Smooth muscle cell (in vitro differentiated cells): ENCODE data around the gene GALNTL6. TPM values are rescaled to one million over a fixed set of nuclear protein-coding genes. Genes with fewer than 3 reads are reported as not detected.

Experiments used
- DNase-seq: peaks from one replicate; lab custom pipeline; 2025; ENCODE audit not compliant: unreplicated experiment; lab: John Stamatoyannopoulos, UW
- H2AFZ ChIP-seq: fragments of 200-600 bp; sonication (generic); 2 replicates; pipeline ENCODE4 v1.6.0; 2016; ENCODE audit warnings: antibody characterized with exemption, low read depth, mild to moderate bottlenecking
- H3F3A ChIP-seq: fragments of 200-600 bp; sonication (generic); 2 replicates; pipeline ENCODE4 v1.6.0; 2017; ENCODE audit warnings: antibody characterized with exemption, low read depth
- H3K27ac ChIP-seq: fragments of 200-600 bp; sonication (generic); 2 replicates; pipeline ENCODE4 v1.5.1; 2016; ENCODE audit warnings: low read depth, mild to moderate bottlenecking
- H3K27me3 ChIP-seq: fragments of 200-600 bp; sonication (generic); 2 replicates; pipeline ENCODE4 v1.6.1; 2016; ENCODE audit warnings: low read depth, mild to moderate bottlenecking
- H3K36me3 ChIP-seq: fragments of 200-600 bp; sonication (generic); 2 replicates; pipeline ENCODE4 v1.5.1; 2016; ENCODE audit warnings: low read depth
- H3K4me1 ChIP-seq: fragments of 200-600 bp; sonication (generic); 2 replicates; pipeline ENCODE4 v1.5.1; 2016; ENCODE audit warnings: low read depth
- H3K4me2 ChIP-seq: fragments of 200-600 bp; sonication (generic); 2 replicates; pipeline ENCODE4 v1.6.0; 2016; ENCODE audit warnings: mild to moderate bottlenecking
- H3K4me3 ChIP-seq: fragments of 200-600 bp; sonication (generic); 2 replicates; pipeline ENCODE4 v1.5.1; 2016; ENCODE audit warnings: mild to moderate bottlenecking
- H3K79me2 ChIP-seq: fragments of 200-600 bp; sonication (generic); 2 replicates; pipeline ENCODE4 v1.6.0; 2016; ENCODE audit warnings: low read depth, mild to moderate bottlenecking
- H3K9ac ChIP-seq: fragments of 200-600 bp; sonication (generic); 2 replicates; pipeline ENCODE4 v1.6.0; 2016; ENCODE audit warnings: low read depth
- H3K9me3 ChIP-seq: fragments of 200-600 bp; sonication (generic); replicated peaks from 2 replicates; pipeline ENCODE4 v1.5.1; 2016; ENCODE audit warnings: low read depth
- H4K20me1 ChIP-seq: fragments of 200-600 bp; sonication (generic); 2 replicates; pipeline ENCODE4 v1.6.0; 2016; ENCODE audit warnings: low read depth
- WGBS: methylation state at CpG from one replicate; pipeline ENCODE4 v1.1.7; 2016; ENCODE audit warnings: low lambda C conversion rate; 5-methylcytosine and 5-hydroxymethylcytosine counted together
- polyA plus RNA-seq: library from polyadenylated mRNA; unstranded; fragments of >200 nt; fragmentation: Nextera tagmentation; extraction: Ambion mirVana; gene quantifications from 2 replicates; pipeline ENCODE4 v1.2.1, GENCODE V29; 2016
- total RNA-seq: library from RNA; depleted of rRNA; stranded (reverse); fragments of >200 nt; gene quantifications from 2 replicates; pipeline ENCODE4 v1.2.3, GENCODE V29; 2014
- TF ChIP-seq, protein P1 (sequence below): fragments of 200-600 bp; sonication (generic); IDR thresholded peaks from 2 replicates; pipeline ENCODE4 v1.5.1; 2017; ENCODE audit warnings: borderline replicate concordance, mild to moderate bottlenecking, antibody characterized with exemption; ENCODE audit not compliant: insufficient read depth, poor library complexity, severe bottlenecking

Gene GALNTL6
- total and polyA plus RNA-seq, 2 experiments from 2014 or later: 0.18 to 1.3 TPM

- H3K79me2 ChIP-seq: no peaks in the 10 kb centered on the region
- H3F3A ChIP-seq: no peaks in the 10 kb centered on the region
- H3K9ac ChIP-seq: no peak overlapping the region
- peak overlapping the region; percentile 27 for H3K4me2 ChIP-seq
- H2AFZ ChIP-seq: no peak overlapping the region
- no peaks in the 10 kb centered on the region for H3K27me3 ChIP-seq
- H3K9me3 ChIP-seq: no peaks in the 10 kb centered on the region
- DNase-seq: no peak
- H3K36me3 ChIP-seq: no peaks in the 10 kb centered on the region
- peak overlapping the region; percentile 34 for H3K27ac ChIP-seq
- H4K20me1 ChIP-seq: no peaks in the 10 kb centered on the region
- TF ChIP-seq, protein P1, sequence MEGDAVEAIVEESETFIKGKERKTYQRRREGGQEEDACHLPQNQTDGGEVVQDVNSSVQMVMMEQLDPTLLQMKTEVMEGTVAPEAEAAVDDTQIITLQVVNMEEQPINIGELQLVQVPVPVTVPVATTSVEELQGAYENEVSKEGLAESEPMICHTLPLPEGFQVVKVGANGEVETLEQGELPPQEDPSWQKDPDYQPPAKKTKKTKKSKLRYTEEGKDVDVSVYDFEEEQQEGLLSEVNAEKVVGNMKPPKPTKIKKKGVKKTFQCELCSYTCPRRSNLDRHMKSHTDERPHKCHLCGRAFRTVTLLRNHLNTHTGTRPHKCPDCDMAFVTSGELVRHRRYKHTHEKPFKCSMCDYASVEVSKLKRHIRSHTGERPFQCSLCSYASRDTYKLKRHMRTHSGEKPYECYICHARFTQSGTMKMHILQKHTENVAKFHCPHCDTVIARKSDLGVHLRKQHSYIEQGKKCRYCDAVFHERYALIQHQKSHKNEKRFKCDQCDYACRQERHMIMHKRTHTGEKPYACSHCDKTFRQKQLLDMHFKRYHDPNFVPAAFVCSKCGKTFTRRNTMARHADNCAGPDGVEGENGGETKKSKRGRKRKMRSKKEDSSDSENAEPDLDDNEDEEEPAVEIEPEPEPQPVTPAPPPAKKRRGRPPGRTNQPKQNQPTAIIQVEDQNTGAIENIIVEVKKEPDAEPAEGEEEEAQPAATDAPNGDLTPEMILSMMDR: no peak
- H3K4me1 ChIP-seq: peaks cover 8% of the 10 kb centered on the region
- no peak overlapping the region for H3K4me3 ChIP-seq
These were observed 701.6 kb downstream of the GALNTL6 start for GRCh38 chr4:172514801-172515200.

DNA sequence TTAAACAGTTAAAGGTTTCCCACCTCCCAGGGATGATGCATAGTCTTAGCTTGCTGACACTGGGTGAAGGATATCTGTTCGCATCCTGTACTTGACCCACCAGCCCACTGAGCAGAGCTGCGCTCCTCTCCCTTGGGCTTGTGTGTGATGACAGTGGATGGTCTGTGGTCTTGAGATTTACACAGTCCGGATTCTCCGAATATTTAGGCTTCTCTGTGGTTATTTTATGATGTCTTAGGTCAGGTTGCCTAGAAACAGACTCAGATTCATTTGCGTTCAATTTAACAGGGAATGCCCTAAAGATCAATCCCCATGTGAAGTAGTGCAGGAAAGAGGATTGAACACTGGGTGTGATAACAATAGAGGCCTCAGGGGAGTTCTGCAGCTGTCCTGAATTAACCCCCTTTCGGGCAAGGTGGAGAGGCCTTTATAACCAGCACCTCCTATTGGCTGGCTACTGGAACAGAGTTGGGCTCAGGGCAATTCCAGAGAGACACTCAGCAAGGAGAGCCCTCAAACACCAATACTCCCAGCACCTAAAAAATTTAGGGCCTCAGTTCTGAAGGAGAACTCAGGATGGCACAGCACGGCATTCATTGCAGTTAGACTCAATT is 702.2 kb downstream of the GALNTL6 start:
- no peak overlapping the region for H2AFZ ChIP-seq
- peaks cover 8% of the 10 kb centered on the region for H3K4me1 ChIP-seq
- H3F3A ChIP-seq: no peaks in the 10 kb centered on the region
- H3K79me2 ChIP-seq: no peaks in the 10 kb centered on the region
- no peak for DNase-seq
- no peaks in the 10 kb centered on the region for H3K27me3 ChIP-seq
- H3K4me3 ChIP-seq: no peak overlapping the region
- TF ChIP-seq, protein P1: no peak
- H4K20me1 ChIP-seq: no peaks in the 10 kb centered on the region
- H3K27ac ChIP-seq: peak overlapping the region; percentile 34
- H3K9ac ChIP-seq: no peak overlapping the region
- WGBS: 43% methylated on average over 7 of the region's 7 CpGs
- H3K36me3 ChIP-seq: no peaks in the 10 kb centered on the region
- no peaks in the 10 kb centered on the region for H3K9me3 ChIP-seq
- H3K4me2 ChIP-seq: peak overlapping the region; percentile 27

- Histone ChIP-seq H3F3A (no peaks in the 10 kb centered on the region), H3K27me3 (no peaks in the 10 kb centered on the region), H4K20me1 (no peaks in the 10 kb centered on the region), H3K9me3 (no peaks in the 10 kb centered on the region), H3K79me2 (no peaks in the 10 kb centered on the region), H3K9ac (no peak overlapping the region), H3K4me2 (no peak overlapping the region), H3K27ac (no peak overlapping the region), H3K36me3 (no peaks in the 10 kb centered on the region), H3K4me1 (peaks cover 8% of the 10 kb centered on the region), H3K4me3 (no peak overlapping the region), H2AFZ (no peak overlapping the region)
- 60% methylated on average over 2 of the region's 2 CpGs for WGBS
- DNase-seq: no peak
- TF ChIP-seq, protein P1: no peak
These were observed 704.2 kb downstream of the GALNTL6 start for GRCh38 chr4:172517391-172517790.

DNA sequence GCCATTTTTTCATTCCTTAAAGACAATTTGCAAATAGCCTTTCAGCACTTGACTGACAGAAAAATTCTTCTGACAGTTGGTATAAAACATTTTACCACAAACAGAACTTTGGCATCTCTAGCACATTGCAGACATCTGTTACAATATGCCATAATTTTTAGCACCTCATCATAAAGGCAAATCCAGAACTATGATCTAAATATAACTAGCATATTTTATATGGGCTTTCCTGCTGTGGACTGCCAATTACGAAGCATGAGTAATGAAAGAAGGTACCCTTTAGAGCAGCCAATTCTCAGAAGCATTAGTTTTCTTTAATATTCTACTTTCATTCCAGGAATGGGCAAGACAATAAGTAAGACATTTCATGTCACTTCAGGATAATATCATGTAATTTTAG is 708.0 kb downstream of the GALNTL6 start:
- H3K4me1 ChIP-seq: no peaks in the 10 kb centered on the region
- H3K4me3 ChIP-seq: no peak overlapping the region
- no peak overlapping the region for H3K9ac ChIP-seq
- no peaks in the 10 kb centered on the region for H3K9me3 ChIP-seq
- H3K79me2 ChIP-seq: no peaks in the 10 kb centered on the region
- no peak overlapping the region for H3K4me2 ChIP-seq
- no peaks in the 10 kb centered on the region for H3F3A ChIP-seq
- TF ChIP-seq, protein P1: no peak
- 93% methylated on average over 1 of the region's 1 CpG for WGBS
- no peak overlapping the region for H3K27ac ChIP-seq
- H3K27me3 ChIP-seq: no peaks in the 10 kb centered on the region
- no peak for DNase-seq
- no peaks in the 10 kb centered on the region for H3K36me3 ChIP-seq
- H2AFZ ChIP-seq: no peak overlapping the region
- no peaks in the 10 kb centered on the region for H4K20me1 ChIP-seq
